HCT116 (cell line): ENCODE measurements around the gene SLC6A13. TPM values are rescaled to one million over a fixed set of nuclear protein-coding genes. Genes with fewer than 3 reads are reported as not detected.

Experiments
- ATAC-seq: fragments of 200-7000 bp; cut with Tn5 transposase; 2 replicates; pipeline ENCODE4 v1.9.1; 2020; ENCODE audit warnings: mild to moderate bottlenecking, moderate library complexity
- BruUV-seq: library from RNA; stranded (reverse); fragments of 400-500 nt; replicated peaks from 2 replicates; lab custom pipeline; 2021; lab: Mats Ljungman, UMichigan
- CTCF ChIA-PET: fragments of 300-600 bp; sonication (Branson Sonifier 250); formaldehyde crosslinking; loops from one replicate; lab custom pipeline; 2021; ENCODE audit warnings: antibody characterized with exemption; lab: Charles Lee
- POLR2A ChIA-PET: fragments of 300-600, 350-600 bp; sonication (Branson Sonifier 250); formaldehyde crosslinking; loops from one replicate; lab custom pipeline; 2021; ENCODE audit warnings: antibody characterized with exemption; lab: Charles Lee
- RAD21 ChIA-PET, 2 experiments: fragments of 300-600 bp; sonication (Branson Sonifier 250); formaldehyde crosslinking; loops; one replicate each; lab custom pipeline; 2023; ENCODE audit warnings: low total read pairs in 2 of 2; ENCODE audit not compliant: uncharacterized antibody in 2 of 2, unreplicated experiment in 2 of 2, low non-redundant PET in 1 of 2; lab: Charles Lee
- DNase-seq: peaks from one replicate; pipeline ENCODE4 v3.0.0-alpha.2; 2010; ENCODE audit warnings: low read depth, low spot score
- H2AFZ ChIP-seq: fragments of 200-600 bp; shearing (Covaris generic), sonication (generic); 2 replicates; pipeline ENCODE4 v1.6.1; 2017; ENCODE audit warnings: low read depth, mixed run types, mixed read lengths, antibody characterized with exemption, low read length; ENCODE audit not compliant: poor library complexity, severe bottlenecking
- H3K27ac ChIP-seq: 2 replicates; pipeline ENCODE4 v1.5.1; 2012; ENCODE audit warnings: low read depth, low read length
- H3K27me3 ChIP-seq: fragments of 200-600 bp; sonication (generic); 2 replicates; pipeline ENCODE4 v1.6.1; 2016; ENCODE audit warnings: mixed run types, low read length, mixed read lengths; ENCODE audit not compliant: insufficient read depth
- H3K36me3 ChIP-seq, 2 experiments: fragments of 200-500 bp in 1 of 2; fragments of 200-600 bp in 1 of 2; sonication (Bioruptor generic) in 1 of 2; sonication (generic) in 1 of 2; 2 replicates each; pipeline versions ENCODE4 v1.5.1 to v1.6.1; 2014 to 2016; ENCODE audit warnings: low read length in 2 of 2, inconsistent platforms in 1 of 2, mixed read lengths in 1 of 2, mixed run types in 1 of 2; ENCODE audit not compliant: insufficient read depth in 2 of 2, control insufficient read depth in 1 of 2
- H3K4me1 ChIP-seq, 2 experiments: fragments of 200-600 bp in 1 of 2; sonication (generic) in 1 of 2; 2 replicates each; pipeline versions ENCODE4 v1.5.1 to v1.6.1; 2012 to 2017; ENCODE audit warnings: low read length in 2 of 2, inconsistent platforms in 1 of 2, mild to moderate bottlenecking in 1 of 2, mixed read lengths in 1 of 2, mixed run types in 1 of 2, moderate library complexity in 1 of 2; ENCODE audit not compliant: insufficient read depth in 2 of 2, control insufficient read depth in 1 of 2
- H3K4me2 ChIP-seq: fragments of 200-600 bp; sonication (generic); 2 replicates; pipeline ENCODE4 v1.6.1; 2017; ENCODE audit warnings: mixed run types, low read length, mixed read lengths
- H3K4me3 ChIP-seq, 2 experiments: fragments of 200-600 bp in 1 of 2; sonication (generic) in 1 of 2; replicated peaks in 1 of 2; 2 replicates each; pipeline ENCODE4 v1.5.1; 2011 to 2016; ENCODE audit warnings: low read length in 2 of 2, control low read depth in 1 of 2, low read depth in 1 of 2, mild to moderate bottlenecking in 1 of 2, mixed read lengths in 1 of 2, mixed run types in 1 of 2
- H3K79me2 ChIP-seq: fragments of 200-600 bp; sonication (generic); 2 replicates; pipeline ENCODE4 v1.6.1; 2017; ENCODE audit warnings: mild to moderate bottlenecking, mixed run types, low read length, moderate library complexity, mixed read lengths; ENCODE audit not compliant: insufficient read depth
- H3K9ac ChIP-seq: fragments of 200-600 bp; sonication (generic); 2 replicates; pipeline ENCODE4 v1.6.1; 2016; ENCODE audit warnings: low read length, mixed read lengths
- H3K9me2 ChIP-seq: fragments of 200-600 bp; sonication (generic), shearing (Covaris generic); 2 replicates; pipeline ENCODE4 v1.6.1; 2017; ENCODE audit warnings: mixed run types, mild to moderate bottlenecking, moderate library complexity; ENCODE audit not compliant: insufficient read depth
- H3K9me3 ChIP-seq, 2 experiments: fragments of 200-500 bp in 1 of 2; fragments of 200-600 bp in 1 of 2; sonication (Bioruptor generic) in 1 of 2; sonication (generic) in 1 of 2; 2 replicates each; pipeline ENCODE4 v1.6.1; 2014 to 2017; ENCODE audit warnings: low read length in 2 of 2, mixed read lengths in 2 of 2, inconsistent platforms in 1 of 2, low read depth in 1 of 2, mild to moderate bottlenecking in 1 of 2, mixed run types in 1 of 2, moderate library complexity in 1 of 2; ENCODE audit not compliant: control insufficient read depth in 1 of 2, insufficient read depth in 1 of 2
- H4K20me1 ChIP-seq: fragments of 200-600 bp; sonication (generic), shearing (Covaris generic); 2 replicates; pipeline ENCODE4 v1.6.1; 2017; ENCODE audit warnings: mixed run types, mild to moderate bottlenecking, moderate library complexity; ENCODE audit not compliant: insufficient read depth
- ATF3 ChIP-seq: IDR thresholded peaks from 2 replicates; pipeline ENCODE4 v1.6.1; 2012
- CTCF ChIP-seq, 3 experiments: fragments of 200-600 bp in 1 of 3; sonication (generic) in 1 of 3; IDR thresholded peaks in 2 of 3; conservative IDR thresholded peaks in 1 of 3; 2 replicates each; pipeline ENCODE4 v1.5.1; 2012 to 2017; ENCODE audit warnings: low read depth in 2 of 3, low read length in 2 of 3, antibody characterized with exemption in 1 of 3, borderline replicate concordance in 1 of 3, control low read depth in 1 of 3, mild to moderate bottlenecking in 1 of 3, mixed read lengths in 1 of 3, mixed run types in 1 of 3, moderate library complexity in 1 of 3; ENCODE audit not compliant: insufficient read depth in 1 of 3
- EGR1 ChIP-seq: IDR thresholded peaks from 2 replicates; pipeline ENCODE4 v1.6.1; 2012; ENCODE audit warnings: low read depth
- ELF1 ChIP-seq: IDR thresholded peaks from 2 replicates; pipeline ENCODE4 v1.6.1; 2012; ENCODE audit warnings: low read depth, borderline replicate concordance
- EZH2 ChIP-seq: fragments of 200-600 bp; sonication (generic); IDR thresholded peaks from 2 replicates; pipeline ENCODE4 v1.6.1; 2017; ENCODE audit warnings: antibody characterized with exemption, mixed run types
- EZH2phosphoT487 ChIP-seq: fragments of 200-600 bp; IDR thresholded peaks from 2 replicates; pipeline ENCODE4 v1.6.1; 2018; ENCODE audit warnings: antibody characterized with exemption, borderline replicate concordance
- JUND ChIP-seq: IDR thresholded peaks from 2 replicates; pipeline ENCODE4 v1.6.1; 2012
- MAX ChIP-seq: IDR thresholded peaks from 2 replicates; pipeline ENCODE4 v1.6.1; 2012
- POLR2A ChIP-seq: IDR thresholded peaks from 2 replicates; pipeline ENCODE4 v1.7.0; 2011; ENCODE audit warnings: borderline replicate concordance; ENCODE audit not compliant: insufficient read depth, insufficient read length; ENCODE audit errors: extremely low read depth
- POLR2AphosphoS5 ChIP-seq: IDR thresholded peaks from 2 replicates; pipeline ENCODE4 v1.6.1; 2011; ENCODE audit warnings: mild to moderate bottlenecking, low read depth, low read length, moderate library complexity
- RAD21 ChIP-seq: IDR thresholded peaks from 2 replicates; pipeline ENCODE4 v1.6.1; 2012; ENCODE audit warnings: low read depth, mild to moderate bottlenecking
- REST ChIP-seq: IDR thresholded peaks from 2 replicates; pipeline ENCODE4 v1.6.1; 2012; ENCODE audit warnings: low read depth
- SIN3A ChIP-seq: IDR thresholded peaks from 2 replicates; pipeline ENCODE4 v1.6.1; 2012; ENCODE audit warnings: low read depth
- SP1 ChIP-seq: IDR thresholded peaks from 2 replicates; pipeline ENCODE4 v1.6.1; 2012; ENCODE audit warnings: low read depth
- SRF ChIP-seq: IDR thresholded peaks from 2 replicates; pipeline ENCODE4 v1.6.1; 2012; ENCODE audit warnings: low read depth
- TCF7L2 ChIP-seq: IDR thresholded peaks from 2 replicates; pipeline ENCODE4 v1.7.0; 2011; ENCODE audit warnings: borderline replicate concordance, inconsistent platforms; ENCODE audit not compliant: insufficient read depth, insufficient read length; ENCODE audit errors: extremely low read depth
- YY1 ChIP-seq: IDR thresholded peaks from 2 replicates; pipeline ENCODE4 v1.6.1; 2011; ENCODE audit warnings: low read length, low read depth, moderate library complexity, mild to moderate bottlenecking; ENCODE audit not compliant: insufficient replicate concordance; ENCODE audit errors: extremely low read depth
- ZBTB33 ChIP-seq: IDR thresholded peaks from 2 replicates; pipeline ENCODE4 v1.6.1; 2011; ENCODE audit warnings: mild to moderate bottlenecking, low read length, moderate library complexity; ENCODE audit not compliant: insufficient replicate concordance; ENCODE audit errors: extremely low read depth
- ZFX ChIP-seq: fragments of 450-650 bp; IDR thresholded peaks from 2 replicates; pipeline ENCODE4 v1.6.1; 2017
- ZNF274 ChIP-seq: fragments of 200-500 bp; sonication (Bioruptor generic); IDR thresholded peaks from 2 replicates; pipeline ENCODE4 v1.6.1; 2014; ENCODE audit warnings: mild to moderate bottlenecking, low read depth, low read length, inconsistent platforms
- intact Hi-C: fragments of 100-400 bp; cut with micrococcal nuclease; formaldehyde crosslinking; loops from 2 replicates; pipeline ENCODE4 v1.10.0; 2022
- total RNA-seq: library from RNA; stranded (reverse); gene quantifications from one replicate; pipeline ENCODE4 v1.2.1, GENCODE V29; 2021; ENCODE audit not compliant: unreplicated experiment

The SLC6A13 gene
- total RNA-seq, 1 experiment from 2014 or later: 0.39 TPM

- Histone ChIP-seq H3K4me1 (peaks cover 5 to 41% of the 10 kb centered on the region in 2 experiments; a peak in 3 of 4 replicates), H3K27me3 (no peaks in the 10 kb centered on the region), H2AFZ (no peak overlapping the region), H3K9me3 (no peaks in the 10 kb centered on the region), H3K27ac (no peak overlapping the region), H3K4me2 (peak overlapping the region; percentile 65), H3K9ac (no peak overlapping the region), H4K20me1 (no peaks in the 10 kb centered on the region), H3K36me3 (no peaks in the 10 kb centered on the region), H3K9me2 (no peaks in the 10 kb centered on the region), H3K4me3 (no peak overlapping the region), H3K79me2 (no peaks in the 10 kb centered on the region)
- DNase-seq: no peak
- no peak for ATAC-seq
- intact Hi-C loops: no loop called here
- no peak for TF ChIP-seq SP1
- TF ChIP-seq CTCF (IDR thresholded peaks at IDR 0.05 in 2 of 3, conservative IDR thresholded peaks at IDR 0.05 in 1 of 3; ENCODE audit: borderline replicate concordance in 1 of 3, insufficient read depth in 1 of 3, low read depth in 2 of 3, low read length in 2 of 3): no peak
- TF ChIP-seq ELF1: no peak
- no peak for TF ChIP-seq RAD21
- no peak for TF ChIP-seq ATF3
- no peak for TF ChIP-seq ZFX
- no peak for TF ChIP-seq TCF7L2
- TF ChIP-seq EGR1: no peak
- no peak for TF ChIP-seq EZH2phosphoT487
- no peak for TF ChIP-seq MAX
- TF ChIP-seq SRF: no peak
- TF ChIP-seq EZH2: no peak
- TF ChIP-seq YY1: no peak
- no peak for TF ChIP-seq POLR2A
- TF ChIP-seq REST: no peak
- TF ChIP-seq SIN3A: no peak
- no peak for TF ChIP-seq ZBTB33
- no peak for TF ChIP-seq ZNF274
- TF ChIP-seq JUND: no peak
- no peak for TF ChIP-seq POLR2AphosphoS5
- BruUV-seq: no TSS peak
- ChIA-PET CTCF (no interaction called here), RAD21 (no interaction called here), POLR2A (no interaction called here)
These were observed 80.7 kb downstream of the SLC6A13 start for GRCh38 chr12:181921-182320.
